Naive B cell (primary cell): ENCODE results near the gene PLPP3. TPM values are rescaled to one million over a fixed set of nuclear protein-coding genes. Genes with fewer than 3 reads are reported as not detected.

Experiments
- ATAC-seq, 2 donors: fragments of 150-1000 bp; cut with Tn5 transposase; 2 replicates each; pipeline ENCODE4 v1.10.0; 2021; ENCODE audit warnings: low read depth in 2 of 2, mild to moderate bottlenecking in 2 of 2, moderate library complexity in 2 of 2
- DNase-seq: peaks from one replicate; pipeline ENCODE4 v3.0.0; 2022
- H3K27ac Mint-ChIP-seq, 6 donors: one replicate each; pipeline ENCODE4 v1.8.0; 2020 to 2022; ENCODE audit warnings: mild to moderate bottlenecking in 6 of 6, mixed read lengths in 6 of 6, moderate library complexity in 5 of 6, inconsistent platforms in 2 of 6
- H3K27me3 Mint-ChIP-seq, 3 donors: one replicate each; pipeline ENCODE4 v1.8.0; 2021 to 2022; ENCODE audit warnings: mixed read lengths in 3 of 3, mild to moderate bottlenecking in 1 of 3
- H3K36me3 Mint-ChIP-seq, 2 donors: one replicate each; pipeline ENCODE4 v1.8.0; 2020 to 2022; ENCODE audit warnings: mixed read lengths in 2 of 2, inconsistent platforms in 1 of 2, mild to moderate bottlenecking in 1 of 2
- H3K4me1 Mint-ChIP-seq, 3 donors: one replicate each; pipeline ENCODE4 v1.8.0; 2020 to 2022; ENCODE audit warnings: mixed read lengths in 3 of 3, inconsistent platforms in 1 of 3, mild to moderate bottlenecking in 1 of 3, moderate library complexity in 1 of 3
- H3K4me3 Mint-ChIP-seq, 8 donors: one replicate each; pipeline ENCODE4 v1.8.0; 2020 to 2022; ENCODE audit warnings: mild to moderate bottlenecking in 8 of 8, mixed read lengths in 8 of 8, moderate library complexity in 8 of 8, inconsistent platforms in 2 of 8
- H3K9me3 Mint-ChIP-seq, 7 donors: one replicate each; pipeline ENCODE4 v1.8.0; 2020 to 2022; ENCODE audit warnings: mixed read lengths in 7 of 7, mild to moderate bottlenecking in 5 of 7, inconsistent platforms in 2 of 7, moderate library complexity in 1 of 7
- polyA plus RNA-seq, 6 donors: library from polyadenylated mRNA; unstranded; fragments of 300-500 nt; fragmentation: Illumina TruSeq; gene quantifications; one replicate each; pipeline ENCODE4 v1.2.3, GENCODE V29; 2021; ENCODE audit warnings: low read depth in 6 of 6

Gene PLPP3
- polyA plus RNA-seq, 6 donors from 2014 or later = 1.00 to 2.6 (median 1.5) TPM

DNA sequence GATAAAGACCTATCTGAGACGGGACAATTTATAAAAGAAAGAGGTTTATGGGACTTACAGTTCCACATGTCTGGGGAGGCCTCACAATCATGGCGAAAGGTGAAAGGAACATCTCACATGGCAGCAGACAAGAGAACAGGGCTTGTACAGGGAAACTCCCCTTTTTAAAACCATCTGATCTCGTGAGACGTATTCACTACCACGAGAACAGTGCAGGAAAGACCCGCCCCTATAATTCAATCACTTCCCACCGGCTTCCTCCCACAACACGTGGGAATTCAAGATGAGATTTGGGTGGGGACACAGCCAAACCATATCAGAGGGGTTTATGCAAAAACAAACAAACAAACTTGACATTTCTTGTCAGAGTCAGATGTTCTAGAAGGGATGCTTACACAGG is 89.7 kb downstream of the PLPP3 start:
- no peak for ATAC-seq

DNA sequence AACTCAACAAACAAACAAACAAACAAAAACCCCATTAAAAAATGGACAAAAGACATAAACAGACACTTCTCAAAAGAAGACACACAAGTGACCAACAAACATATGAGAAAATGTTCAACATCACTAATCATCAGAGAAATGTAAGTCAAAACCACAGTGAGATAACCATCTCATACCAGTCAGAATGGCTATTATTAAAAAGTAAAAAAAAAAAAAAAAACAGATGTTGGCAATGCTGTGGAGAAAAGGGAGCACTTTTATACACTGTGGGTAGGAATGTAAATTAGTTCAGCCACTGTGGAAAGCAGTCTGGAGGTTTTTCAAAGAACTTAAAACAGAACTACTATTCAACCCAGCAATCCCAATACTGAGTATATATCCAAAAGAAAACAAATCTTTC is 94.7 kb downstream of the PLPP3 start:
- Mint-ChIP-seq H3K27me3 (peaks cover 18 to 26% (median 25%) of the 10 kb centered on the region in 3 donors), H3K9me3 (peaks cover 0 to 7% (median 3%) of the 10 kb centered on the region in 7 donors), H3K4me3 (no peak overlapping the region), H3K36me3 (no peaks in the 10 kb centered on the region), H3K4me1 (no peaks in the 10 kb centered on the region), H3K27ac (no peak overlapping the region)
- DNase-seq (no peak), ATAC-seq (no peak)

More for the DNA sequence above, 89.7 kb downstream of the PLPP3 start:
- DNase-seq = no peak
- H3K4me1 Mint-ChIP-seq = no peaks in the 10 kb centered on the region
- H3K4me3 Mint-ChIP-seq = no peak overlapping the region
- peaks cover 0 to 4% (median 0%) of the 10 kb centered on the region in 3 donors for H3K27me3 Mint-ChIP-seq
- H3K27ac Mint-ChIP-seq = peak overlapping the region in 2 of 6 donors; percentile 4 to 8
- no peaks in the 10 kb centered on the region for H3K36me3 Mint-ChIP-seq
- peaks cover 0 to 10% (median 4%) of the 10 kb centered on the region in 7 donors for H3K9me3 Mint-ChIP-seq

DNA sequence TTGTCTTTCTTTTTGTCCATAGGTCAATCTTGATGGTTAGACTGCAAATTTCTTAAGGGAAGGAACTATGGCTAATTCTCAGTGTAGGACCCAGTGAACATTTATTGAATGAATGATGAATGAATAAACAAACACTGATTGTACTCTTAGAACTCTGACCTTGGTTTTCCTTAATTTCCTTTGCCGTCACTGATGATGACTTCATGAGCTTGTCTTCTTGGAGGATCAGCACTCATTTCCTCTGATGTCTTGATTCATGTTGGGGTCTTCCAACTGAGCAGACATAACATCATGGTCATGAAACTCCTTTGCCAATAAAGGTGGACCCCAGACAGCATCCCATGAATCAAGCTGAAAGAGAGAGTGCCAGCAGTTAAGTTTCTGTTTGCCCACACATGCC is 96.3 kb downstream of the PLPP3 start:
- no peak for ATAC-seq
- H3K9me3 Mint-ChIP-seq = peaks cover 0 to 7% (median 2%) of the 10 kb centered on the region in 7 donors
- no peak overlapping the region for H3K4me3 Mint-ChIP-seq
- peaks cover 5 to 7% of the 10 kb centered on the region in 2 donors for H3K36me3 Mint-ChIP-seq
- peaks cover 0 to 4% (median 3%) of the 10 kb centered on the region in 3 donors for H3K4me1 Mint-ChIP-seq
- H3K27ac Mint-ChIP-seq = no peak overlapping the region
- DNase-seq = no peak
- peaks cover 31 to 38% (median 36%) of the 10 kb centered on the region in 3 donors for H3K27me3 Mint-ChIP-seq

DNA sequence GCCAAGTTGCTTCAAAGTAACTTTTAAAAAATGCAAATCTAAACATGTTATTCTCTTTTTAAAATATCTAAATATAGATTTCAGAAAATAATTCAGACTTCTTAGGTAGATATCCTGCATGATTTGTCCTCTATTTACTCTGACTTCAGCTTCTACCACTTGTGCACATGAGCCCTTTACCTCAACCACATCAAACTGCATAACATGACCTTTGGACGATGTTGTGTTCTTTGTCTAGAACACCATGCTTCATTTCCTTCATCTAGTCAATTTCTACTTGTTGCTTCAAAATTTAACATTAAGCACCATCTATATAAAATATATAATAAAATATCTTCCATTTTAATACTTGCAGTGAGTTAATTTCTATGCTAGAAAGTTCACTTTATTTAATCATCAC is 96.9 kb downstream of the PLPP3 start:
- Mint-ChIP-seq H3K4me1 (peaks cover 4 to 5% (median 4%) of the 10 kb centered on the region in 3 donors), H3K36me3 (peaks cover 5 to 7% of the 10 kb centered on the region in 2 donors), H3K27me3 (peaks cover 32 to 38% (median 37%) of the 10 kb centered on the region in 3 donors), H3K27ac (no peak overlapping the region), H3K9me3 (peaks cover 0 to 7% (median 2%) of the 10 kb centered on the region in 7 donors), H3K4me3 (no peak overlapping the region)
- ATAC-seq (no peak), DNase-seq (no peak)

DNA sequence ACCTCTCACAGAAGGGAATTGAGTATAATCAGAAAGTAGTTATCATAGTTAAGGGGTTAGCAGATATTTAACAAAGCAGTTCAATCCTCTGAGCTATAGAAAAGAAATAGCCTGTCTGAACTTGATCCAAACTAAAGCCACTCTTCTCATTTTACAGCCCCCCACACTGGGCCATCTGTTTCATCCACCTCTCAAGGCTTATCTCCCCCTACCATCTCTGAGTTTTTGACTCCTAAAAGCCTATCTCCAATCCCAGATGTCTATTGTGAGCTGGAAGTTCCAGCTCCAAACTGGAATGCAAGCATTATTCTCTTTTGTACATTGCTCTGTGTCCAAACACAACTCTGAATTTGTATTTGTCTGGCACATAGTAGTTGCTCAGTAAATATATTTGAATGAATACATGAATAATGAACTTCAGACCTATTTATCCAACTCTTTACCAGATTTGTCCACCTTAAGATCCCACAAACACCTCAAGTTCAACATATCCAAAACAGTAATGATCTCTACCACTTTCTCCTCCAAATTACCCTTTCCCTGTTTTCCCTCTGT is 98.1 kb downstream of the PLPP3 start:
- no peak for ATAC-seq
- no peak overlapping the region for H3K4me3 Mint-ChIP-seq

DNA sequence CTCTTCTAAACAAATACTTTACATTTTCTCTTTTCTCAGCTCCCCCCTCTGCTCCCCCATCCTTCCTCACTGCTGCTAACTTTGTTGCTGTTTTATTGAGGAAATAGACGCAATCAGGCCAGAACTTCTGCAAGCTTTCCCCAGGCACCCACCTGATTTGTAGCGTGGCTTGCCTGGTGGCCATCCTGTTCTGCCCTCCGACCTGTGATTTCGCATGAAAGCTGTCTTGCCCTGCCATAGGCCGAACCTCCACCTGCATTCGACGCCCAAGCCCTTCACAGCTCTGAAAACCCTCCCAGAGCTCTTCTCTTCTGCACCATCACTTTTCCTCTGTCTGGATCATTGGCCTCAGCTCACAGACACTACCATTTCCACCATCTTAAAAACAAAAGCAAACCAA is 100.6 kb downstream of the PLPP3 start:
- H3K27ac Mint-ChIP-seq = peak overlapping the region in 1 of 6 donors; percentile 8
- ATAC-seq (no peak), DNase-seq (no peak)
- peaks cover 0 to 4% (median 0%) of the 10 kb centered on the region in 7 donors for H3K9me3 Mint-ChIP-seq
- peaks cover 5 to 23% (median 18%) of the 10 kb centered on the region in 3 donors for H3K4me1 Mint-ChIP-seq
- peaks cover 42 to 52% (median 50%) of the 10 kb centered on the region in 3 donors for H3K27me3 Mint-ChIP-seq
- H3K36me3 Mint-ChIP-seq = peaks cover 5 to 14% of the 10 kb centered on the region in 2 donors
- peak overlapping the region in 6 of 8 donors; percentile 15 to 61 (median 46) for H3K4me3 Mint-ChIP-seq

More for the DNA sequence above, 98.1 kb downstream of the PLPP3 start:
- peaks cover 42 to 49% (median 43%) of the 10 kb centered on the region in 3 donors for H3K27me3 Mint-ChIP-seq
- peaks cover 0 to 7% (median 2%) of the 10 kb centered on the region in 7 donors for H3K9me3 Mint-ChIP-seq
- DNase-seq = no peak
- H3K36me3 Mint-ChIP-seq = peaks cover 5 to 14% of the 10 kb centered on the region in 2 donors
- peaks cover 4 to 16% (median 13%) of the 10 kb centered on the region in 3 donors for H3K4me1 Mint-ChIP-seq
- H3K27ac Mint-ChIP-seq = no peak overlapping the region

DNA sequence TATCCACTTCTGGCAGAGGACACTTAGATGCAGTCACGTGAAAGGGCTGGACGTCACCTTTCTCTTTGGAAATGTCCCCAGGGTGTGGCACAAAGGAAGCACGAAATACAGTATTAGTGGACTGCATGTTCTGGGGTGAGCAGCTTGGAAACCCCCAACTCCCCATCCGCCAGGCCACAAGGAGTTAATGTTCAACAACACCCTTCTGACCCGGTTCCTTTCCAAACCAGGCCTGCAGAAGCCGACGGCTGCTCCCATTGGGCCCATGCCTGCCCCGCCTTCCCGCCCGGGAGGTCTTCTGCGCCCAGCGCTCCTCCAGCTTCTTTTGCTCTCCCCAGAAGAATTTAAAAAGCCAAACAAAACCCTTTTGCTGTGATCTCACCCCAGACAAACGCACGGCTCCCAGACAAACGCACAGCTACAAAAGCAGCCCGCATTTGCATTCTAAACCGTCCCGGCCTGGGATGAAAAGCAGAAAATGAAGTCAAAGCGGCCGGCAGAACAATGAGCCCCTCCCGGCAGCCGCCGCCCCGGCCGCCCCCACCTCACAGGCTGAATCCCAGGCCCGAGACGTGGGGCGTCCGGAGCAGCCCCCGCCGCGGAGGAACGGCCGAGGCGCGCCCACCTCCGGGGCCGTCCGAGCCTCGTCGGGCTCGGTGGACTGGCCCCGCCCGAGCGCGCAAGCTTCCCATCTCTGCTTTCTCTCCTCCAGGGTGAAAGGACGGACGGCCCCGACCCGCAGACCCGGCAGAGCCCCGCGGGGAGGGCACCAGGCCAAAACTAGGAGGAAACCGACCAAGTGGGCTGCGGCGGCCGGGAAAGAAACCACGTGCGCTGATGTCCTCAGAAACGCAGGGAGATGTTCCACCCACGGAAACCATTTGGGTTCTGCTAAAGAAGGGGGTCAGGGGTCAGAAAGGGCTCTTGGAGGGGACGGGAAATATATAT is 101.9 kb downstream of the PLPP3 start:
- H3K4me3 Mint-ChIP-seq = peak overlapping the region; percentile 73 to 91 (median 84)
- H3K27ac Mint-ChIP-seq = peak overlapping the region in 1 of 6 donors; percentile 95
- DNase-seq (peak; percentile 3), ATAC-seq (peak in 1 of 2 donors; percentile 15)
- peaks cover 34 to 49% (median 42%) of the 10 kb centered on the region in 3 donors for H3K27me3 Mint-ChIP-seq
- H3K4me1 Mint-ChIP-seq = peaks cover 17 to 35% (median 31%) of the 10 kb centered on the region in 3 donors
- H3K36me3 Mint-ChIP-seq = peaks cover 5 to 14% of the 10 kb centered on the region in 2 donors
- peaks cover 0 to 4% (median 0%) of the 10 kb centered on the region in 7 donors for H3K9me3 Mint-ChIP-seq

DNA sequence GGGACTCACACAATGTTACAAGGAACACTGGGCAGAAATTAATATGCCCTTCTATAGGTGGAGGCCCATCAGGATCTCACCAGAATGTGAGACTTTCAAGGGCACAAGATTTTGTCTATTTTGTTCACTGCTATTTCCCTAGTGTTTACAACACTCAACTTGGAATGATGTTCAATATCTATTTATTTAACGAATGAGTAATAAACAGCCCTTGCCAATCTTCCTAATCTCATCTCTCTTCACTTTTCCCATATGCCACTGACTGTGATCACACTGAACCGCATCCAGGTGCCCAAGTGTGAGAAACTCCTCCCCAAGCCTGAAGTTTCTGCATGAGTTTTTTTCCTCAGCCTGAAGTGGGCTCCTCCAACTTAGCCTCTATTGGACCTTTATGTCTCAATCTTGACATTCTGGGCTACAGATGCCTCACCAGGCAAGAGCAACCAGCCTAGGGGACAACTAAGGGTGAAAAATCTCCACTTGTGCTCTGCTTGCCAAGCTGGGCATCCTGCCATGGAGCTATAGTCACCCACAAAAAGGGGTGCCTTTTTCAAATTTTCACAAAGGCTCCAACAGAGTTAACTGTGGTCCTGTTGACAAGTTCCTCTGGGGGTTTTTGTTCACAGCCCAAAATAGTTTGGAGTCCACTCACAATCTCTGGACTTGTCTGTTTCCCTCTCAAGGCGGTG is 105.6 kb downstream of the PLPP3 start:
- Mint-ChIP-seq H3K4me1 (peaks cover 30 to 64% (median 59%) of the 10 kb centered on the region in 3 donors), H3K36me3 (peaks cover under 1 to 9% of the 10 kb centered on the region in 2 donors), H3K27me3 (peaks cover 17 to 23% (median 21%) of the 10 kb centered on the region in 3 donors), H3K27ac (peak overlapping the region in 2 of 6 donors; percentile 78 to 86), H3K4me3 (peak overlapping the region in 3 of 8 donors; percentile 25 to 32 (median 30)), H3K9me3 (peaks cover 0 to 3% (median 0%) of the 10 kb centered on the region in 7 donors)
- DNase-seq (no peak), ATAC-seq (no peak)

DNA sequence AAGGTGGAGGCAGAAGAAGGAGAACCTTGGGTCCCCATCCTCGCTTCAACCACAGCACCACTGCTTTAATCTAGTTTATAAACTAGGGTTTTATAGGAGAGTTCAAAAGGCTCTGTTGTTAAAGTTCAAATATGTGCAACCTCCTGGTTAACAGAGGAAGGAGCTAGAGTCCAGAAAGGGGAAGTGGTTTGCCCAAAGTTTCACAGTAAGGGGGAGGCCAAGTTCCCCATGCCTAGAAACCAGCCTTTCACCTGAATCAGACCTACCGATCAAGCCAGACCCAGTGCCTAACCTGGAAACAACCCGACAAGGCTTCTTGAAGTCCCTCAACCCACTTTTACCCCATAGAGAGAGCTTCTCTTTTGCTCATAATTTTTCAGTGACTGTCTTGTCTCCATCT is 106.5 kb downstream of the PLPP3 start:
- peak; percentile 97 to 98 for ATAC-seq
- H3K36me3 Mint-ChIP-seq = peaks cover 0 to 7% of the 10 kb centered on the region in 2 donors
- H3K4me1 Mint-ChIP-seq = peaks cover 29 to 62% (median 59%) of the 10 kb centered on the region in 3 donors
- DNase-seq = peak; percentile 76
- H3K27me3 Mint-ChIP-seq = peaks cover 11 to 17% (median 16%) of the 10 kb centered on the region in 3 donors
- H3K9me3 Mint-ChIP-seq = peaks cover 0 to 3% (median 0%) of the 10 kb centered on the region in 7 donors
- peak overlapping the region in 7 of 8 donors; percentile 20 to 87 (median 76) for H3K4me3 Mint-ChIP-seq
- H3K27ac Mint-ChIP-seq = peak overlapping the region in 3 of 6 donors; percentile 49 to 88 (median 82)

DNA sequence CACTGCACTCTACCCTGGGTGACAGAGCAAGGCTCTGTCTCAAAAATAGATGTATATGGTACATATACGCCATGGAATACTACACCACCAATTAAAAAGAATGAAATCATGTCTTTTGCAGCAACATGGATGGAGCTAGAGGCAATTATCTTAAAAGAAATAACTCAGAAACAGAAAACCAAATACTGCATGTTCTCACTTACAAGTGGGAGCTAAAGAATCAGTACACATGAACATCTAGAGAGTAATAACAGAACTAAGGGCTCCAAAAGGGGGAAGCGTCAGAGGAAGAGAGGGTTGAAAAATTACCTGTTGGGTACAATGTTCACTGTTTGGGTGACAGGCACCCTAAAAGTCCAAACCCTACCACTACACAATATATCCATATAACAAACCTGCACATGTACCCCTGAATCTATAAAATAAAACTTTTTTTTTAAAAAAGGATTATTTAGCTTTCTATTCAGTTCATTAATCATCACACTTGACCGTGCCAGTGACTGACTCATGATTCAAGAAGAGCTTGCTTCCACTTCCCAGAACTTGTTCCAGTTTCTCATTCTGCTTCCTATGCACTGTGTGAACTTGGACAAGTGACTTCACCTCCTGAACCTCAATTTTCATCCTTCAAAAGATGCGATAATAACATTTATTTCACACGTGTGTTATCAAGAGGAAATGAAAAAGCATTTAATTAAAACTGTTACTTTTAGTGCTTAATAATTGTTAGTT is 109.6 kb downstream of the PLPP3 start:
- H3K36me3 Mint-ChIP-seq = peaks cover 0 to 3% of the 10 kb centered on the region in 2 donors
- no peak overlapping the region for H3K4me3 Mint-ChIP-seq
- ATAC-seq (no peak), DNase-seq (no peak)
- H3K4me1 Mint-ChIP-seq = peaks cover 29 to 46% (median 46%) of the 10 kb centered on the region in 3 donors
- no peak overlapping the region for H3K27ac Mint-ChIP-seq
- H3K27me3 Mint-ChIP-seq = peaks cover 0 to 4% (median 3%) of the 10 kb centered on the region in 3 donors
- no peaks in the 10 kb centered on the region for H3K9me3 Mint-ChIP-seq

DNA sequence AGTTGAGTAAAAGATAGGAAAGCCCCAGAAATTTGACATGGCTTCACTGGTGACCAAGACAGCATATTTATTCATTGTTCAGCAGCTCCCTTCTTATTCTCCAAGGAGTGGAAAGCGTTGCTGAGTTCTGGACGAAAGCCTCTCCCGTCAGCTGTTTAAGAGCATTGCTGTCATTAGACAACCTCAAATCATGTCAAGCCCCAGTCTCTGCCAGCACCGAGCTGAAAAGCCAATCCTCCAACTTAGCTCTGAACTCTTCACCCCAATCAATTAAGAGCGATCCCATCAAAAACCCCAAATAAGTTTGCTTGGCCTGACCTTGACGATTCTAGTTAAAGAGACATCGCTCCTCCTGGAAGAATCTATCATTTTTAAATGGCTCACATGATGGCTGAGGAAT is 110.8 kb downstream of the PLPP3 start:
- H3K27me3 Mint-ChIP-seq = peaks cover 0 to 7% (median 4%) of the 10 kb centered on the region in 3 donors
- H3K27ac Mint-ChIP-seq = no peak overlapping the region
- H3K4me1 Mint-ChIP-seq = peaks cover 26 to 40% (median 40%) of the 10 kb centered on the region in 3 donors
- no peak for DNase-seq
- no peak overlapping the region for H3K4me3 Mint-ChIP-seq
- ATAC-seq = no peak
- H3K36me3 Mint-ChIP-seq = peaks cover 0 to 7% of the 10 kb centered on the region in 2 donors
- H3K9me3 Mint-ChIP-seq = no peaks in the 10 kb centered on the region

DNA sequence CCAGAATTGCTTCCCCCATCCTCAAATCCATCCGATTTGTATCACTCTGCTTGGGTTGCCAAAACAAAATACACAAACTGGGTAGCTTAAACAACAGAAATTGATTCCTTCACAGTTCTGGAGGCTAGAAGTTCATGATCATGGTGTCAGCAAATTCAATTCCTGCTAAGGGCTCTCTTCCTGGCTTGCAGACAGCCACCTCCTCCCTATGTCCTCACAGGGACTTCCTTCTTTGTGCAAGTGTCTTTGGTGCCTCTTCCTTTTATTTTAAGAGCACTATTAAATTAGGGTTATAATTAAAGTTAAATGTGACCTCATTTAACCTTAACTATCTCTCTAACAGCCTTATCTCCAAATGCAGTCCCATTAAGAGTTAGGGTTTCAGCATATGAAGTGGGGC is 112.8 kb downstream of the PLPP3 start:
- DNase-seq (no peak), ATAC-seq (no peak)
- Mint-ChIP-seq H3K27ac (no peak overlapping the region), H3K4me3 (no peak overlapping the region), H3K9me3 (no peaks in the 10 kb centered on the region), H3K4me1 (peaks cover 18 to 28% (median 23%) of the 10 kb centered on the region in 3 donors), H3K27me3 (peaks cover 0 to 7% (median 5%) of the 10 kb centered on the region in 3 donors), H3K36me3 (peaks cover 0 to 7% of the 10 kb centered on the region in 2 donors)
